Left lung (tissue), 10 donors: ENCODE measurements around the gene P2RX3. TPM values are rescaled to one million over a fixed set of nuclear protein-coding genes. Genes with fewer than 3 reads are reported as not detected.

Experiments
- ATAC-seq: fragments of 200-7000 bp; cut with Tn5 transposase; one replicate; pipeline ENCODE4 v1.9.1; 2020; ENCODE audit warnings: moderate library complexity
- DNase-seq, 4 donors: peaks; one replicate each; pipeline ENCODE4 v3.0.0-alpha.2; 2013 to 2020
- H3K27ac ChIP-seq, 2 donors: fragments of 200-600 bp; sonication (generic) in 1 of 2; one replicate each; pipeline versions ENCODE4 v1.5.0 to v1.8.0; 2020 to 2021
- H3K27me3 ChIP-seq, 2 donors: fragments of 200-600 bp; sonication (generic) in 1 of 2; one replicate each; pipeline versions ENCODE4 v1.5.0 to v1.8.0; 2020 to 2021
- H3K36me3 ChIP-seq, 2 donors: fragments of 200-600 bp; sonication (generic) in 1 of 2; one replicate each; pipeline versions ENCODE4 v1.5.0 to v1.8.0; 2020 to 2021
- H3K4me1 ChIP-seq, 2 donors: fragments of 200-600 bp; one replicate each; pipeline ENCODE4 v1.8.0; 2021
- H3K4me3 ChIP-seq, 2 donors: fragments of 200-600 bp; sonication (generic) in 1 of 2; one replicate each; pipeline versions ENCODE4 v1.5.0 to v1.8.0; 2020 to 2021; ENCODE audit warnings: mild to moderate bottlenecking in 1 of 2
- H3K9me3 ChIP-seq, 2 donors: fragments of 200-600 bp; sonication (generic) in 1 of 2; one replicate each; pipeline versions ENCODE4 v1.5.0 to v1.8.0; 2020 to 2021
- intact Hi-C, 2 donors: fragments of 100-400 bp; cut with DNase I; formaldehyde crosslinking; loops; one replicate each; pipeline versions ENCODE4 v1.11.2 to v1.14.2; 2022
- polyA plus RNA-seq, 6 donors: library from polyadenylated mRNA; unstranded; fragments of 120-200 nt; gene quantifications; one replicate each; pipeline ENCODE4 v1.2.1, GENCODE V29; 2013; ENCODE audit not compliant: insufficient read length in 6 of 6
- total RNA-seq, 2 donors: library from RNA; stranded (reverse); fragmentation: NEBNext Ultra II Directional; extraction: Animal tissue kit (Norgen Biotek cat#: 25700); gene quantifications; one replicate each; pipeline ENCODE4 v1.2.1, GENCODE V29; 2021
- TF ChIP-seq, protein P1 (sequence below), 2 donors: fragments of 200-600 bp; sonication (generic) in 1 of 2; IDR thresholded peaks; one replicate each; pipeline versions ENCODE4 v1.5.0 to v1.8.0; 2021; ENCODE audit warnings: antibody characterized with exemption in 2 of 2
- donor health status: DM: no; HTN: yes; CAD: no.
- donor health status: DM: no; HTN: no; CAD: no.

P2RX3 gene
- total and polyA plus RNA-seq, 8 donors = 0.17 to 0.58 (median 0.28) TPM; not detected in 2

DNA sequence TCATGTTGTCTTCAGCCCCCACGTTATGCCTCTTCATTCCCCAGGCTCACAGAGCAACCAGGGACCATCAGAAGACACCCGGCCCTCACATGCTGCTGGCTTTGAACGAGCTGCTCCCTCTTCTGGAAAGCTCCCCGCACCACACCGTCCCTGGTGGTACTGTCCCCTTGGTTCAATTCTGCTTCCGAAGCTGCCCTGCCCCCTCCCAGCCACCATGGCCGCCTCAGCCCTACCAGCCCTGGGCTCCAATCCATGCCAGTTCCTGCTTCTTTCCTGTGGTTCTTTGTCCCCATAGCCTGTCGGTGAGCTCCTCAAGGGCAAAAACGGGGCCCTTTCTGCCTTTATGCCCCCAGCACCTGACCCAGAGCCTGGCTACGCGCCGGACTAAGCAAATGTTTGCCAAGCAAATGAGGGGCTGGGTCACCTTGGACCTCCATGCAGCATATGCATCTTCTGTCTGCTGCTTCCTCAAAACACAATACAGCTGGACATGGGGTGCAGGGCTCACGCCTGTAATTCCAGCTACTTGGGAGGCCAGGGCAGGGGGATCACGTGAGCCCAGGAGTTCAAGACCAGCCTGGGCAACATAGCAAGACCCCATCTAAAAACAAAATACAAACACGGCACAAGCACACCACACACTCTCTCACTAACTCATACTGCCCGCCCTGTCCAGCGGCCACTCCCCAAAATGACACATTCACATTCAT is 34.7 kb upstream of the P2RX3 start:
- Histone ChIP-seq H3K9me3 (peaks cover 0 to 14% of the 10 kb centered on the region in 2 donors), H3K4me1 (peaks cover 12 to 41% of the 10 kb centered on the region in 2 donors), H3K36me3 (peaks cover 0 to 59% of the 10 kb centered on the region in 2 donors), H3K4me3 (no peak overlapping the region), H3K27ac (no peak overlapping the region), H3K27me3 (no peaks in the 10 kb centered on the region)
- TF ChIP-seq, protein P1, sequence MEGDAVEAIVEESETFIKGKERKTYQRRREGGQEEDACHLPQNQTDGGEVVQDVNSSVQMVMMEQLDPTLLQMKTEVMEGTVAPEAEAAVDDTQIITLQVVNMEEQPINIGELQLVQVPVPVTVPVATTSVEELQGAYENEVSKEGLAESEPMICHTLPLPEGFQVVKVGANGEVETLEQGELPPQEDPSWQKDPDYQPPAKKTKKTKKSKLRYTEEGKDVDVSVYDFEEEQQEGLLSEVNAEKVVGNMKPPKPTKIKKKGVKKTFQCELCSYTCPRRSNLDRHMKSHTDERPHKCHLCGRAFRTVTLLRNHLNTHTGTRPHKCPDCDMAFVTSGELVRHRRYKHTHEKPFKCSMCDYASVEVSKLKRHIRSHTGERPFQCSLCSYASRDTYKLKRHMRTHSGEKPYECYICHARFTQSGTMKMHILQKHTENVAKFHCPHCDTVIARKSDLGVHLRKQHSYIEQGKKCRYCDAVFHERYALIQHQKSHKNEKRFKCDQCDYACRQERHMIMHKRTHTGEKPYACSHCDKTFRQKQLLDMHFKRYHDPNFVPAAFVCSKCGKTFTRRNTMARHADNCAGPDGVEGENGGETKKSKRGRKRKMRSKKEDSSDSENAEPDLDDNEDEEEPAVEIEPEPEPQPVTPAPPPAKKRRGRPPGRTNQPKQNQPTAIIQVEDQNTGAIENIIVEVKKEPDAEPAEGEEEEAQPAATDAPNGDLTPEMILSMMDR (IDR thresholded peaks at IDR 0.05) = no peak
- intact Hi-C loops = no loop called here
- DNase-seq = peak in 2 of 4 donors; percentile 23 to 24
- ATAC-seq = no peak

DNA sequence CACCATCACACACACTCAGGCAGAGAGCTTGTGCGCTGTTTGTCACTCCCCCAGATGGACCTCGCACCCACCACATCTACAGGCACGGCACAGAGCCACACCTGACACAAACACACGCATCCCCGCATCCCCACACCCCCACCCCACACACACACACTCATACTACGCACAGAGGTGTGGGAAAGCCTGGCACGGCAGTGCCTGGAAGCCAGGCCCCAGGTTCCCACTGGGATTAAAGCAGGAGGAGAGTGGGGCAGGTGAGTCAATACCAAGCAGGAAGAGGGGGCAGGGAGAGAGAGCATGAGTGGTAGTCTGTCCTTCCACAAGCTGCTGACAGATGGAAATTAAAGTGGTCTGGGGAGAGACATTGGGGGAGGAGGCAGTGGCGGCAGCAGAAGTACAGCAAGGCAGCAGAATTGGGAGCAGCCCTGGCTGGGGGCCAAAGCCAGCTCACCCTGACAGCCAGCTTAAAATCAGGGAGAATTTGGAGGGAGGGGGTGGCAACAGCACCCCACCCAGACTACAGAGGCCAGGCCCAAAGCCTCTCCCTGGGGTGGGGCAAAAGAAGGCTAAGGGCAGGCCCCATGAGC is 34.1 kb upstream of the P2RX3 start:
- intact Hi-C loops = no loop called here
- ATAC-seq (peak; percentile 39), DNase-seq (peak in 2 of 4 donors; percentile 34 to 83)
- Histone ChIP-seq H3K36me3 (peaks cover 0 to 58% of the 10 kb centered on the region in 2 donors), H3K27ac (no peak overlapping the region), H3K4me1 (peaks cover 12 to 47% of the 10 kb centered on the region in 2 donors), H3K4me3 (no peak overlapping the region), H3K27me3 (no peaks in the 10 kb centered on the region), H3K9me3 (peaks cover 0 to 9% of the 10 kb centered on the region in 2 donors)
- TF ChIP-seq, protein P1 (IDR thresholded peaks at IDR 0.05) = no peak

DNA sequence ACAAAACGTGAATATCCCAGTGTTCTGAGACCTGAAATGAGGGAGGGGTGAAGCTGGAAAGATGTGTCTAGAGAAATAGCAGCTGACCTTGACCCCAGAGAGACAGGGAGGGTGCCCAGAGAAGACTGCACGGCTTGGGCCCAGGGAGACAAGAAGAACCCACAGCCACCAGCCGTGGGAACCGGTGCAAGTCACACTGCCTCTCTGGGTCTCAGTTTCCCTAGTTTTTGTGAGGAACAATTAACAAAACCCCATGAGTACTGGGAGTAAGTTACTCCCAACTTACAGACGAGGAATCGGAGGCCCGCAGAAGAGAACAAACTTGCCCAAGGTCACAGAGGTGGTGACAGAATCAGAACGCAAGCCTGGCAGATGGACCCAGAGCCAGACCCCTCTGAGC is 32.6 kb upstream of the P2RX3 start:
- Histone ChIP-seq H3K27ac (no peak overlapping the region), H3K9me3 (no peaks in the 10 kb centered on the region), H3K36me3 (peaks cover 0 to 54% of the 10 kb centered on the region in 2 donors), H3K4me3 (no peak overlapping the region), H3K4me1 (peaks cover 18 to 62% of the 10 kb centered on the region in 2 donors), H3K27me3 (no peaks in the 10 kb centered on the region)
- TF ChIP-seq, protein P1 (IDR thresholded peaks at IDR 0.05) = no peak
- DNase-seq (no peak), ATAC-seq (no peak)
- intact Hi-C loops = no loop called here

DNA sequence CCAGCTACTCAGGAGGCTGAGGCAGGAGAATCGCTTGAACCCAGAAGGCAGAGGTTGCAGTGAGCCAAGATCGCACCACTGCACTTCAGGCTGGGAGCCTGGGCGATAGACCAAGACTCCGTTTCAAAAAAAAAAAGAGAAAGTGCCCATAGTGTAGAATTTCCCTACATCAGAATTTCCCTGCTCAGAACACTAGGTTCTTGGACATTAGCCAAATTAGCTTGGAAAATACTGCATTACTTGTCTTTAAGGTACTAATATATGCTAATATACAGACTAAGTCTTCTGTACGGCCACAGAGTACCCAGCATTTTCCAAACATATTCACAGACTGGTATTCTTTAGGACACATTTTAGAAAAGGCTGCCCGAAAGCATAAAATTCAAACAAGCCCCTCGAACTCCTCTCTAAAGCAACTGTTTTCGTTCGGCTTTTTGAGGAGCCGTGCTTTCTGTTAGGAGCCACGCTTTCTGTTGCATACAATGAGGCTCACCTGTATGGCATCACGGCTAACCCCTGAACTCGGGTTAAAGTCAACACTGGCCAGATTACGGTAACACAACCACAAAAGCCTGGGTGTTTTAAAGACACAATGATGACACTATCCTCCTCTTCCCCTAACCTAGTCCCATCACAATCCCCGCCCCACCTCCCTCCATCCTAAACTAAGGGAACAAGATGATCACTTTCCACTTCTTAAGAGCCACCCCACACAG is 31.8 kb upstream of the P2RX3 start:
- TF ChIP-seq, protein P1 (IDR thresholded peaks at IDR 0.05) = no peak
- H3K4me1 ChIP-seq = peaks cover 24 to 69% of the 10 kb centered on the region in 2 donors
- no peak overlapping the region for H3K27ac ChIP-seq
- H3K9me3 ChIP-seq = no peaks in the 10 kb centered on the region
- H3K27me3 ChIP-seq = peaks cover 0 to 4% of the 10 kb centered on the region in 2 donors
- peaks cover 0 to 46% of the 10 kb centered on the region in 2 donors for H3K36me3 ChIP-seq
- DNase-seq (peak in 1 of 4 donors; percentile 49), ATAC-seq (no peak)
- intact Hi-C loops = no loop called here
- H3K4me3 ChIP-seq = no peak overlapping the region
